HEK293 (cell line): ENCODE measurements around the gene SYT14.

Experiments used
- CTCF ChIA-PET: fragments of 350-600 bp; formaldehyde crosslinking; extraction: SDS; loops from one replicate; lab custom pipeline; 2021; ENCODE audit warnings: antibody characterized with exemption; lab: Yijun Ruan, JAX
- POLR2A ChIA-PET: fragments of 300-600 bp; formaldehyde crosslinking; extraction: SDS; loops from one replicate; lab custom pipeline; 2020; ENCODE audit warnings: antibody characterized with exemption, inconsistent platforms; lab: Yijun Ruan, JAX
- H3K27ac ChIP-seq: fragments of 200-500 bp; sonication (Bioruptor generic); 2 replicates; pipeline ENCODE4 v1.5.1; 2014; ENCODE audit warnings: low read depth, low read length, control low read depth, inconsistent platforms; ENCODE audit errors: extremely low read depth
- H3K36me3 ChIP-seq, 2 experiments: fragments of 200-500 bp in 1 of 2; sonication (Bioruptor generic) in 1 of 2; 1 replicate in 1 of 2; 2 replicates in 1 of 2; pipeline ENCODE4 v1.5.1; 2014 to 2017; ENCODE audit warnings: inconsistent platforms in 2 of 2, low read length in 2 of 2; ENCODE audit not compliant: control insufficient read depth in 2 of 2, insufficient read depth in 1 of 2
- H3K4me1 ChIP-seq: fragments of 200-500 bp; sonication (Bioruptor generic); 2 replicates; pipeline ENCODE4 v1.5.1; 2014; ENCODE audit warnings: mild to moderate bottlenecking, low read length, inconsistent platforms; ENCODE audit not compliant: control insufficient read depth, insufficient read depth
- H3K4me3 ChIP-seq: 2 replicates; pipeline ENCODE4 v1.5.1; 2011; ENCODE audit warnings: low read depth, mild to moderate bottlenecking, control low read depth, low read length, moderate library complexity
- H3K9me3 ChIP-seq: fragments of 200-500 bp; sonication (Bioruptor generic); 2 replicates; pipeline ENCODE4 v1.5.1; 2014; ENCODE audit warnings: low read depth, low read length, inconsistent platforms; ENCODE audit not compliant: control insufficient read depth, insufficient read depth
- FEZF1 ChIP-seq: fragments of 450-650 bp; formaldehyde crosslinking; IDR thresholded peaks from 2 replicates; pipeline ENCODE4 v1.5.1; 2016; ENCODE audit warnings: missing biosample characterization, missing genetic modification characterization
- KLF1 ChIP-seq: fragments of 450-650 bp; formaldehyde crosslinking; IDR thresholded peaks from 2 replicates; pipeline ENCODE4 v1.5.1; 2016; ENCODE audit warnings: missing biosample characterization, missing genetic modification characterization
- SETDB1 ChIP-seq: IDR thresholded peaks from one replicate; pipeline ENCODE4 v1.6.1; 2017; ENCODE audit warnings: mild to moderate bottlenecking, low read length, moderate library complexity, mixed read lengths; ENCODE audit not compliant: insufficient read length
- ZBTB1 ChIP-seq: fragments of 450-650 bp; formaldehyde crosslinking; IDR thresholded peaks from 2 replicates; pipeline ENCODE4 v1.5.1; 2016; ENCODE audit warnings: missing biosample characterization, missing genetic modification characterization
- ZFP37 ChIP-seq: fragments of 450-650 bp; formaldehyde crosslinking; IDR thresholded peaks from 2 replicates; pipeline ENCODE4 v1.5.1; 2016; ENCODE audit warnings: missing biosample characterization, missing genetic modification characterization
- ZNF19 ChIP-seq: fragments of 450-650 bp; formaldehyde crosslinking; IDR thresholded peaks from 2 replicates; pipeline ENCODE4; 2016; ENCODE audit warnings: missing biosample characterization, missing genetic modification characterization, low read depth
- ZNF23 ChIP-seq: fragments of 450-650 bp; formaldehyde crosslinking; IDR thresholded peaks from 2 replicates; pipeline ENCODE4 v1.5.1; 2016; ENCODE audit warnings: missing biosample characterization, missing genetic modification characterization, borderline replicate concordance
- ZNF248 ChIP-seq: fragments of 450-650 bp; formaldehyde crosslinking; IDR thresholded peaks from 2 replicates; pipeline ENCODE4 v1.5.1; 2017; ENCODE audit warnings: missing biosample characterization, missing genetic modification characterization
- ZNF274 ChIP-seq, 2 experiments: fragments of 200-500 bp in 1 of 2; fragments of 450-650 bp in 1 of 2; sonication (Bioruptor generic) in 1 of 2; formaldehyde crosslinking in 1 of 2; IDR thresholded peaks; 2 replicates each; pipeline versions ENCODE4 v1.5.1 to v1.6.1; 2014 to 2016; ENCODE audit warnings: borderline replicate concordance in 1 of 2, inconsistent platforms in 1 of 2, low read length in 1 of 2, missing biosample characterization in 1 of 2, missing genetic modification characterization in 1 of 2
- ZNF404 ChIP-seq: fragments of 450-650 bp; formaldehyde crosslinking; IDR thresholded peaks from 2 replicates; pipeline ENCODE4 v1.5.1; 2017; ENCODE audit warnings: missing biosample characterization, missing genetic modification characterization
- ZNF473 ChIP-seq: fragments of 450-650 bp; formaldehyde crosslinking; IDR thresholded peaks from 2 replicates; pipeline ENCODE4 v1.5.1; 2017; ENCODE audit warnings: missing biosample characterization, missing genetic modification characterization
- ZNF501 ChIP-seq: fragments of 450-650 bp; formaldehyde crosslinking; IDR thresholded peaks from 2 replicates; pipeline ENCODE4 v1.5.1; 2016; ENCODE audit warnings: missing biosample characterization, missing genetic modification characterization
- ZNF555 ChIP-seq: fragments of 450-650 bp; formaldehyde crosslinking; conservative IDR thresholded peaks from 2 replicates; pipeline ENCODE4 v1.5.1; 2017; ENCODE audit warnings: missing biosample characterization, mild to moderate bottlenecking, missing genetic modification characterization, inconsistent platforms
- TF ChIP-seq, protein P1 (sequence below): fragments of 450-650 bp; formaldehyde crosslinking; IDR thresholded peaks from 2 replicates; pipeline ENCODE4 v1.5.1; 2016; ENCODE audit warnings: missing biosample characterization, missing genetic modification characterization
- TF ChIP-seq, protein P2 (sequence below): fragments of 450-650 bp; formaldehyde crosslinking; IDR thresholded peaks from 2 replicates; pipeline ENCODE4 v1.5.1; 2017; ENCODE audit warnings: missing biosample characterization, missing genetic modification characterization
- TF ChIP-seq, protein P3 (sequence below): sonication (generic); formaldehyde crosslinking; IDR thresholded peaks from 2 replicates; pipeline ENCODE4 v1.8.1; 2022; ENCODE audit warnings: mild to moderate bottlenecking, moderate library complexity, missing genetic modification reagents
- TF ChIP-seq, protein P4 (sequence below): fragments of 450-650 bp; formaldehyde crosslinking; IDR thresholded peaks from 2 replicates; pipeline ENCODE4 v1.5.1; 2017; ENCODE audit warnings: missing biosample characterization, missing genetic modification characterization
- TF ChIP-seq, protein P5 (sequence below): fragments of 450-650 bp; IDR thresholded peaks from 2 replicates; pipeline ENCODE4 v1.5.1; 2018; ENCODE audit warnings: missing biosample characterization, missing genetic modification characterization
- TF ChIP-seq, protein P6 (sequence below): fragments of 450-650 bp; formaldehyde crosslinking; IDR thresholded peaks from 2 replicates; pipeline ENCODE4 v1.5.1; 2017; ENCODE audit warnings: missing biosample characterization, missing genetic modification characterization
- TF ChIP-seq, protein P7 (sequence below): fragments of 450-650 bp; formaldehyde crosslinking; IDR thresholded peaks from 2 replicates; pipeline ENCODE4 v1.5.1; 2016; ENCODE audit warnings: missing biosample characterization, missing genetic modification characterization
- TF ChIP-seq, protein P8 (sequence below): fragments of 450-650 bp; formaldehyde crosslinking; IDR thresholded peaks from 2 replicates; pipeline ENCODE4 v1.5.1; 2016; ENCODE audit warnings: missing biosample characterization, missing genetic modification characterization

Gene SYT14

DNA sequence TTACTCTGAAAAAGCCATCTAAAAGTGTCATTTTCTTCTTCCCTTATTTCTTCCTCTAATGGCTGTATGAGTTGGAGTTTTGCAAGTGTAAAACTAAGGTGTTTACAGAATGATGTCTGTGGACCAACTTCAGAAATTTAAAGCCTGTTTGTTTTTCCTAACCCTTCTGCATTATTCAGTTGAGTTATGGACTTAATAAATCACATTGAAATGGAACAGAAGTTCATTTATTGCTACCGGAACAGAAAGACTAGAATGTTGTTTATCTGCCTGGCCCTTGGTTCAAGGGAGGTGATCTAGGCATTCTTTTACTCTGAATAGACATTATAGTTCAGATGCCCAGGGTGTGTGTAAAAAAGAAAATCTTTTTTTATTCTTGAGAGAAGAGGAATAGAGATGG lies 24.8 kb downstream of the SYT14 start:
- Histone ChIP-seq H3K4me3 (no peak overlapping the region), H3K27ac (no peak overlapping the region), H3K4me1 (0 out of 2 replicates have a peak, but pooled peaks cover 2% of the 10 kb centered on the region), H3K36me3 (no peaks in the 10 kb centered on the region), H3K9me3 (no peaks in the 10 kb centered on the region)
- ChIA-PET POLR2A (no interaction called here), CTCF (no interaction called here)
- TF ChIP-seq, protein P1, sequence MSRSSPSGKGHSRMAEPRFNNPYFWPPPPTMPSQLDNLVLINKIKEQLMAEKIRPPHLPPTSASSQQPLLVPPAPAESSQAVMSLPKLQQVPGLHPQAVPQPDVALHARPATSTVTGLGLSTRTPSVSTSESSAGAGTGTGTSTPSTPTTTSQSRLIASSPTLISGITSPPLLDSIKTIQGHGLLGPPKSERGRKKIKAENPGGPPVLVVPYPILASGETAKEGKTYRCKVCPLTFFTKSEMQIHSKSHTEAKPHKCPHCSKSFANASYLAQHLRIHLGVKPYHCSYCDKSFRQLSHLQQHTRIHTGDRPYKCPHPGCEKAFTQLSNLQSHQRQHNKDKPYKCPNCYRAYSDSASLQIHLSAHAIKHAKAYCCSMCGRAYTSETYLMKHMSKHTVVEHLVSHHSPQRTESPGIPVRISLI (tag by site-specific recombination): no peak
- TF ChIP-seq FEZF1 (tag by site-specific recombination): 0 out of 2 replicates have a peak, but pooled peaks have one; percentile 23
- TF ChIP-seq, protein P2, sequence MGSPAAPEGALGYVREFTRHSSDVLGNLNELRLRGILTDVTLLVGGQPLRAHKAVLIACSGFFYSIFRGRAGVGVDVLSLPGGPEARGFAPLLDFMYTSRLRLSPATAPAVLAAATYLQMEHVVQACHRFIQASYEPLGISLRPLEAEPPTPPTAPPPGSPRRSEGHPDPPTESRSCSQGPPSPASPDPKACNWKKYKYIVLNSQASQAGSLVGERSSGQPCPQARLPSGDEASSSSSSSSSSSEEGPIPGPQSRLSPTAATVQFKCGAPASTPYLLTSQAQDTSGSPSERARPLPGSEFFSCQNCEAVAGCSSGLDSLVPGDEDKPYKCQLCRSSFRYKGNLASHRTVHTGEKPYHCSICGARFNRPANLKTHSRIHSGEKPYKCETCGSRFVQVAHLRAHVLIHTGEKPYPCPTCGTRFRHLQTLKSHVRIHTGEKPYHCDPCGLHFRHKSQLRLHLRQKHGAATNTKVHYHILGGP (tag by site-specific recombination): peak; percentile 49; the same call in 1 of the 2 replicates
- no peak for TF ChIP-seq SETDB1
- TF ChIP-seq, protein P3, sequence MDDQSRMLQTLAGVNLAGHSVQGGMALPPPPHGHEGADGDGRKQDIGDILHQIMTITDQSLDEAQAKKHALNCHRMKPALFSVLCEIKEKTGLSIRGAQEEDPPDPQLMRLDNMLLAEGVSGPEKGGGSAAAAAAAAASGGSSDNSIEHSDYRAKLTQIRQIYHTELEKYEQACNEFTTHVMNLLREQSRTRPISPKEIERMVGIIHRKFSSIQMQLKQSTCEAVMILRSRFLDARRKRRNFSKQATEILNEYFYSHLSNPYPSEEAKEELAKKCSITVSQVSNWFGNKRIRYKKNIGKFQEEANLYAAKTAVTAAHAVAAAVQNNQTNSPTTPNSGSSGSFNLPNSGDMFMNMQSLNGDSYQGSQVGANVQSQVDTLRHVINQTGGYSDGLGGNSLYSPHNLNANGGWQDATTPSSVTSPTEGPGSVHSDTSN (CRISPR knock-in tag): no peak
- TF ChIP-seq ZNF555 (tag by site-specific recombination): no peak
- TF ChIP-seq, protein P4, sequence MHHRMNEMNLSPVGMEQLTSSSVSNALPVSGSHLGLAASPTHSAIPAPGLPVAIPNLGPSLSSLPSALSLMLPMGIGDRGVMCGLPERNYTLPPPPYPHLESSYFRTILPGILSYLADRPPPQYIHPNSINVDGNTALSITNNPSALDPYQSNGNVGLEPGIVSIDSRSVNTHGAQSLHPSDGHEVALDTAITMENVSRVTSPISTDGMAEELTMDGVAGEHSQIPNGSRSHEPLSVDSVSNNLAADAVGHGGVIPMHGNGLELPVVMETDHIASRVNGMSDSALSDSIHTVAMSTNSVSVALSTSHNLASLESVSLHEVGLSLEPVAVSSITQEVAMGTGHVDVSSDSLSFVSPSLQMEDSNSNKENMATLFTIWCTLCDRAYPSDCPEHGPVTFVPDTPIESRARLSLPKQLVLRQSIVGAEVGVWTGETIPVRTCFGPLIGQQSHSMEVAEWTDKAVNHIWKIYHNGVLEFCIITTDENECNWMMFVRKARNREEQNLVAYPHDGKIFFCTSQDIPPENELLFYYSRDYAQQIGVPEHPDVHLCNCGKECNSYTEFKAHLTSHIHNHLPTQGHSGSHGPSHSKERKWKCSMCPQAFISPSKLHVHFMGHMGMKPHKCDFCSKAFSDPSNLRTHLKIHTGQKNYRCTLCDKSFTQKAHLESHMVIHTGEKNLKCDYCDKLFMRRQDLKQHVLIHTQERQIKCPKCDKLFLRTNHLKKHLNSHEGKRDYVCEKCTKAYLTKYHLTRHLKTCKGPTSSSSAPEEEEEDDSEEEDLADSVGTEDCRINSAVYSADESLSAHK (tag by site-specific recombination): no peak
- no peak for TF ChIP-seq KLF1 (tag by site-specific recombination)
- no peak for TF ChIP-seq ZBTB1 (tag by site-specific recombination)
- TF ChIP-seq, protein P5, sequence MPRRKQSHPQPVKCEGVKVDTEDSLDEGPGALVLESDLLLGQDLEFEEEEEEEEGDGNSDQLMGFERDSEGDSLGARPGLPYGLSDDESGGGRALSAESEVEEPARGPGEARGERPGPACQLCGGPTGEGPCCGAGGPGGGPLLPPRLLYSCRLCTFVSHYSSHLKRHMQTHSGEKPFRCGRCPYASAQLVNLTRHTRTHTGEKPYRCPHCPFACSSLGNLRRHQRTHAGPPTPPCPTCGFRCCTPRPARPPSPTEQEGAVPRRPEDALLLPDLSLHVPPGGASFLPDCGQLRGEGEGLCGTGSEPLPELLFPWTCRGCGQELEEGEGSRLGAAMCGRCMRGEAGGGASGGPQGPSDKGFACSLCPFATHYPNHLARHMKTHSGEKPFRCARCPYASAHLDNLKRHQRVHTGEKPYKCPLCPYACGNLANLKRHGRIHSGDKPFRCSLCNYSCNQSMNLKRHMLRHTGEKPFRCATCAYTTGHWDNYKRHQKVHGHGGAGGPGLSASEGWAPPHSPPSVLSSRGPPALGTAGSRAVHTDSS (tag by site-specific recombination): no peak
- TF ChIP-seq ZNF404 (tag by site-specific recombination): no peak
- TF ChIP-seq ZFP37 (tag by site-specific recombination): no peak
- TF ChIP-seq ZNF473 (tag by site-specific recombination): no peak
- no peak for TF ChIP-seq ZNF23 (tag by site-specific recombination)
- TF ChIP-seq, protein P6, sequence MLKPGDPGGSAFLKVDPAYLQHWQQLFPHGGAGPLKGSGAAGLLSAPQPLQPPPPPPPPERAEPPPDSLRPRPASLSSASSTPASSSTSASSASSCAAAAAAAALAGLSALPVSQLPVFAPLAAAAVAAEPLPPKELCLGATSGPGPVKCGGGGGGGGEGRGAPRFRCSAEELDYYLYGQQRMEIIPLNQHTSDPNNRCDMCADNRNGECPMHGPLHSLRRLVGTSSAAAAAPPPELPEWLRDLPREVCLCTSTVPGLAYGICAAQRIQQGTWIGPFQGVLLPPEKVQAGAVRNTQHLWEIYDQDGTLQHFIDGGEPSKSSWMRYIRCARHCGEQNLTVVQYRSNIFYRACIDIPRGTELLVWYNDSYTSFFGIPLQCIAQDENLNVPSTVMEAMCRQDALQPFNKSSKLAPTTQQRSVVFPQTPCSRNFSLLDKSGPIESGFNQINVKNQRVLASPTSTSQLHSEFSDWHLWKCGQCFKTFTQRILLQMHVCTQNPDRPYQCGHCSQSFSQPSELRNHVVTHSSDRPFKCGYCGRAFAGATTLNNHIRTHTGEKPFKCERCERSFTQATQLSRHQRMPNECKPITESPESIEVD (tag by site-specific recombination): peak; percentile 88

DNA sequence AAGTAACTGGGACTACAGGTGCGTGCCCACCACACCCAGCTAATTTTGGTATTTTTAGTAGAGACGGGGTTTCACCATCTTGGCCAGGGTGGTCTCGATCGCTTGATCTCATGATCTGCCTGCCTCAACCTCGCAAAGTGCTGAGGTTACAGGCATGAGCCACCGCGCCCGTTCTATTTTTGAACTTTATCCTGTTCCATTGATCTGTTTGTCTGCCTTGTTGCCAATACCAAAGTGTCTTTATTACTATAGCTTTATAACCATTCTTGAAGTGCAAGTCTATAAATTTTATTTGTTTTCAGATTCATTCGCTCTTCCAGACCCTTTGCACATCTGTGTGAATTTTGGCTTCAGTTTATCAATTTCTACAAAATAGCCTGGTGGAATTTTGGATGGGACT lies 28.0 kb downstream of the SYT14 start:
- H3K36me3 ChIP-seq: no peaks in the 10 kb centered on the region
- CTCF ChIA-PET: interaction anchor here (0.7 kb wide), 1 partner anchor 1211 kb away, joined by 3 read pairs; no protein-coding TSS in a partner anchor
- TF ChIP-seq, protein P7, sequence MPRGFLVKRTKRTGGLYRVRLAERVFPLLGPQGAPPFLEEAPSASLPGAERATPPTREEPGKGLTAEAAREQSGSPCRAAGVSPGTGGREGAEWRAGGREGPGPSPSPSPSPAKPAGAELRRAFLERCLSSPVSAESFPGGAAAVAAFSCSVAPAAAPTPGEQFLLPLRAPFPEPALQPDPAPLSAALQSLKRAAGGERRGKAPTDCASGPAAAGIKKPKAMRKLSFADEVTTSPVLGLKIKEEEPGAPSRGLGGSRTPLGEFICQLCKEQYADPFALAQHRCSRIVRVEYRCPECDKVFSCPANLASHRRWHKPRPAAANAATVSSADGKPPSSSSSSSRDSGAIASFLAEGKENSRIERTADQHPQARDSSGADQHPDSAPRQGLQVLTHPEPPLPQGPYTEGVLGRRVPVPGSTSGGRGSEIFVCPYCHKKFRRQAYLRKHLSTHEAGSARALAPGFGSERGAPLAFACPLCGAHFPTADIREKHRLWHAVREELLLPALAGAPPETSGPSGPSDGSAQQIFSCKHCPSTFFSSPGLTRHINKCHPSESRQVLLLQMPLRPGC (tag by site-specific recombination): no peak
- TF ChIP-seq ZNF501: no peak
- no peak for TF ChIP-seq ZNF248 (tag by site-specific recombination)
- TF ChIP-seq, protein P8, sequence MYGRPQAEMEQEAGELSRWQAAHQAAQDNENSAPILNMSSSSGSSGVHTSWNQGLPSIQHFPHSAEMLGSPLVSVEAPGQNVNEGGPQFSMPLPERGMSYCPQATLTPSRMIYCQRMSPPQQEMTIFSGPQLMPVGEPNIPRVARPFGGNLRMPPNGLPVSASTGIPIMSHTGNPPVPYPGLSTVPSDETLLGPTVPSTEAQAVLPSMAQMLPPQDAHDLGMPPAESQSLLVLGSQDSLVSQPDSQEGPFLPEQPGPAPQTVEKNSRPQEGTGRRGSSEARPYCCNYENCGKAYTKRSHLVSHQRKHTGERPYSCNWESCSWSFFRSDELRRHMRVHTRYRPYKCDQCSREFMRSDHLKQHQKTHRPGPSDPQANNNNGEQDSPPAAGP (tag by site-specific recombination): no peak
- no peak for TF ChIP-seq ZNF19 (tag by site-specific recombination)
- no peak for TF ChIP-seq ZNF274 (IDR thresholded peaks at IDR 0.05; ENCODE audit: low read length)
- TF ChIP-seq ZNF274 (tag by site-specific recombination; IDR thresholded peaks at IDR 0.05; ENCODE audit: borderline replicate concordance): no peak

More for the DNA sequence above, 28.0 kb downstream of the SYT14 start:
- POLR2A ChIA-PET: no interaction called here
- H3K4me1 ChIP-seq: 0 out of 2 replicates have a peak, but pooled peaks cover 2% of the 10 kb centered on the region
- no peak overlapping the region for H3K27ac ChIP-seq
- no peak overlapping the region for H3K4me3 ChIP-seq
- no peaks in the 10 kb centered on the region for H3K9me3 ChIP-seq
